ENCODE measurements around the gene GNA12.

The GNA12 gene

GRCh38 chr7:2734084-2734686 lies 109.9 kb downstream of the GNA12 start:
- TF ChIP-seq CTCF (IDR thresholded peaks at IDR 0.05; ENCODE audit: unreplicated experiment in 3 of 3), result no peak
- H3K27ac Mint-ChIP-seq, result peak overlapping the region in 2 of 3 experiments; percentile 1 to 2
- H3K27me3 Mint-ChIP-seq (ENCODE audit: low read depth), result no peaks in the 10 kb centered on the region
- no peak overlapping the region for H3K4me3 Mint-ChIP-seq
- H3K9me3 Mint-ChIP-seq, result no peaks in the 10 kb centered on the region
- peaks cover 49% of the 10 kb centered on the region for H3K36me3 Mint-ChIP-seq (ENCODE audit: low read depth)
- peaks cover 84% of the 10 kb centered on the region for H3K4me1 Mint-ChIP-seq

- no peak for TF ChIP-seq CTCF (IDR thresholded peaks at IDR 0.05; ENCODE audit: unreplicated experiment in 3 of 3)
- H3K27me3 Mint-ChIP-seq (ENCODE audit: low read depth), result no peaks in the 10 kb centered on the region
- peaks cover 88% of the 10 kb centered on the region for H3K4me1 Mint-ChIP-seq
- H3K9me3 Mint-ChIP-seq, result no peaks in the 10 kb centered on the region
- no peak overlapping the region for H3K4me3 Mint-ChIP-seq
- H3K27ac Mint-ChIP-seq, result peak overlapping the region; percentile 4 to 28 (median 4)
- H3K36me3 Mint-ChIP-seq (ENCODE audit: low read depth), result peaks cover 49% of the 10 kb centered on the region
These were observed 111.0 kb downstream of the GNA12 start for GRCh38 chr7:2732959-2733584.

- no peak for TF ChIP-seq CTCF (IDR thresholded peaks at IDR 0.05; ENCODE audit: unreplicated experiment in 3 of 3)
- Mint-ChIP-seq H3K36me3 (ENCODE audit: low read depth) (peaks cover 50% of the 10 kb centered on the region), H3K27ac (no peak overlapping the region), H3K27me3 (ENCODE audit: low read depth) (no peaks in the 10 kb centered on the region), H3K4me1 (peaks cover 84% of the 10 kb centered on the region), H3K9me3 (no peaks in the 10 kb centered on the region), H3K4me3 (no peak overlapping the region)
These were observed 111.7 kb downstream of the GNA12 start for GRCh38 chr7:2732388-2732787.

- H3K4me3 Mint-ChIP-seq, result no peak overlapping the region
- no peaks in the 10 kb centered on the region for H3K9me3 Mint-ChIP-seq
- H3K27ac Mint-ChIP-seq, result peak overlapping the region in 1 of 3 experiments; percentile 85
- no peaks in the 10 kb centered on the region for H3K27me3 Mint-ChIP-seq (ENCODE audit: low read depth)
- TF ChIP-seq CTCF (IDR thresholded peaks at IDR 0.05; ENCODE audit: unreplicated experiment in 3 of 3), result no peak
- H3K36me3 Mint-ChIP-seq (ENCODE audit: low read depth), result peaks cover 50% of the 10 kb centered on the region
- peaks cover 76% of the 10 kb centered on the region for H3K4me1 Mint-ChIP-seq
These were observed 113.0 kb downstream of the GNA12 start for GRCh38 chr7:2730846-2731770.

GRCh38 chr7:2729893-2730716 lies 114.0 kb downstream of the GNA12 start:
- no peaks in the 10 kb centered on the region for H3K27me3 Mint-ChIP-seq (ENCODE audit: low read depth)
- H3K4me1 Mint-ChIP-seq, result peaks cover 66% of the 10 kb centered on the region
- H3K9me3 Mint-ChIP-seq, result no peaks in the 10 kb centered on the region
- no peak for TF ChIP-seq CTCF (IDR thresholded peaks at IDR 0.05; ENCODE audit: unreplicated experiment in 3 of 3)
- H3K4me3 Mint-ChIP-seq, result peak overlapping the region in 2 of 3 experiments; percentile 17 to 45
- peak overlapping the region; percentile 67 to 85 (median 84) for H3K27ac Mint-ChIP-seq
- peaks cover 57% of the 10 kb centered on the region for H3K36me3 Mint-ChIP-seq (ENCODE audit: low read depth)

Measured in nephron (organoid).